HEK293 (cell line): ENCODE data around the gene SNX10.

ENCODE experiments used
- SETDB1 ChIP-seq: IDR thresholded peaks from one replicate; pipeline ENCODE4 v1.6.1; 2017; ENCODE audit warnings: mild to moderate bottlenecking, low read length, moderate library complexity, mixed read lengths; ENCODE audit not compliant: insufficient read length
- TCF7L2 ChIP-seq: IDR thresholded peaks from 2 replicates; pipeline ENCODE4 v1.6.1; 2011; ENCODE audit warnings: low read depth, mild to moderate bottlenecking, inconsistent platforms, low read length, moderate library complexity, borderline replicate concordance
- ZBTB8A ChIP-seq: fragments of 450-650 bp; formaldehyde crosslinking; IDR thresholded peaks from 2 replicates; pipeline ENCODE4 v1.5.1; 2016; ENCODE audit warnings: missing biosample characterization, missing genetic modification characterization
- ZNF324 ChIP-seq: fragments of 450-650 bp; formaldehyde crosslinking; IDR thresholded peaks from 2 replicates; pipeline ENCODE4 v1.5.1; 2016; ENCODE audit warnings: missing biosample characterization, missing genetic modification characterization
- ZNF37A ChIP-seq: fragments of 450-650 bp; IDR thresholded peaks from 2 replicates; pipeline ENCODE4 v1.5.1; 2018; ENCODE audit warnings: missing biosample characterization, missing genetic modification characterization
- ZNF561 ChIP-seq: fragments of 450-650 bp; IDR thresholded peaks from 2 replicates; pipeline ENCODE4 v1.5.1; 2018; ENCODE audit warnings: missing biosample characterization, missing genetic modification characterization, borderline replicate concordance
- TF ChIP-seq, protein P1 (sequence below): fragments of 450-650 bp; formaldehyde crosslinking; IDR thresholded peaks from 2 replicates; pipeline ENCODE4 v1.5.1; 2016; ENCODE audit warnings: missing biosample characterization, missing genetic modification characterization
- TF ChIP-seq, protein P2 (sequence below): fragments of 450-650 bp; formaldehyde crosslinking; IDR thresholded peaks from 2 replicates; pipeline ENCODE4 v1.5.0; 2017; ENCODE audit warnings: missing biosample characterization, missing genetic modification characterization, borderline replicate concordance
- TF ChIP-seq, protein P3 (sequence below): fragments of 450-650 bp; formaldehyde crosslinking; IDR thresholded peaks from 2 replicates; pipeline ENCODE4 v1.5.1; 2016; ENCODE audit warnings: missing biosample characterization, missing genetic modification characterization

DNA sequence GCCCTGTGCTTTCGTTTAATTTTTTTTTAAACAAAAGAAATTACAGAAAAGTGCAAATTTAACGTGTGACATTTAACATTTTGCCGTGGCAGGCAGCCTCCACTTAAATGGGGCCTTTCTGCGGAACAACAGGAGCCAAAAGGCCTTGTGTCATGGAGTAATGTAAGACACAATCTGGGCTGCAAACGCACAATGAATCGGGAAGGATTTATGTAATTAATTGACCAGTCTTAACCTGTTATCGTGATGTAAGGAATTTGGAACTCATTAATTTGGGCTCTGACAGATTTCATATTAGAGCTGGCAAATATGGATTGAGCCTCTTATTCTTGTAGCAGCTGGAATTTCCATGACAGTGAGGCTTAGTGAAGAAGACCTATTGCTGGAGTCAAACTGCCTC is 86.4 kb downstream of the SNX10 start:
- TF ChIP-seq, protein P1, sequence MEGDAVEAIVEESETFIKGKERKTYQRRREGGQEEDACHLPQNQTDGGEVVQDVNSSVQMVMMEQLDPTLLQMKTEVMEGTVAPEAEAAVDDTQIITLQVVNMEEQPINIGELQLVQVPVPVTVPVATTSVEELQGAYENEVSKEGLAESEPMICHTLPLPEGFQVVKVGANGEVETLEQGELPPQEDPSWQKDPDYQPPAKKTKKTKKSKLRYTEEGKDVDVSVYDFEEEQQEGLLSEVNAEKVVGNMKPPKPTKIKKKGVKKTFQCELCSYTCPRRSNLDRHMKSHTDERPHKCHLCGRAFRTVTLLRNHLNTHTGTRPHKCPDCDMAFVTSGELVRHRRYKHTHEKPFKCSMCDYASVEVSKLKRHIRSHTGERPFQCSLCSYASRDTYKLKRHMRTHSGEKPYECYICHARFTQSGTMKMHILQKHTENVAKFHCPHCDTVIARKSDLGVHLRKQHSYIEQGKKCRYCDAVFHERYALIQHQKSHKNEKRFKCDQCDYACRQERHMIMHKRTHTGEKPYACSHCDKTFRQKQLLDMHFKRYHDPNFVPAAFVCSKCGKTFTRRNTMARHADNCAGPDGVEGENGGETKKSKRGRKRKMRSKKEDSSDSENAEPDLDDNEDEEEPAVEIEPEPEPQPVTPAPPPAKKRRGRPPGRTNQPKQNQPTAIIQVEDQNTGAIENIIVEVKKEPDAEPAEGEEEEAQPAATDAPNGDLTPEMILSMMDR (tag by site-specific recombination): no peak
- TF ChIP-seq ZNF561 (tag by site-specific recombination): no peak
- TF ChIP-seq, protein P2, sequence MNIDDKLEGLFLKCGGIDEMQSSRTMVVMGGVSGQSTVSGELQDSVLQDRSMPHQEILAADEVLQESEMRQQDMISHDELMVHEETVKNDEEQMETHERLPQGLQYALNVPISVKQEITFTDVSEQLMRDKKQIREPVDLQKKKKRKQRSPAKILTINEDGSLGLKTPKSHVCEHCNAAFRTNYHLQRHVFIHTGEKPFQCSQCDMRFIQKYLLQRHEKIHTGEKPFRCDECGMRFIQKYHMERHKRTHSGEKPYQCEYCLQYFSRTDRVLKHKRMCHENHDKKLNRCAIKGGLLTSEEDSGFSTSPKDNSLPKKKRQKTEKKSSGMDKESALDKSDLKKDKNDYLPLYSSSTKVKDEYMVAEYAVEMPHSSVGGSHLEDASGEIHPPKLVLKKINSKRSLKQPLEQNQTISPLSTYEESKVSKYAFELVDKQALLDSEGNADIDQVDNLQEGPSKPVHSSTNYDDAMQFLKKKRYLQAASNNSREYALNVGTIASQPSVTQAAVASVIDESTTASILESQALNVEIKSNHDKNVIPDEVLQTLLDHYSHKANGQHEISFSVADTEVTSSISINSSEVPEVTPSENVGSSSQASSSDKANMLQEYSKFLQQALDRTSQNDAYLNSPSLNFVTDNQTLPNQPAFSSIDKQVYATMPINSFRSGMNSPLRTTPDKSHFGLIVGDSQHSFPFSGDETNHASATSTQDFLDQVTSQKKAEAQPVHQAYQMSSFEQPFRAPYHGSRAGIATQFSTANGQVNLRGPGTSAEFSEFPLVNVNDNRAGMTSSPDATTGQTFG: no peak
- no peak for TF ChIP-seq SETDB1
- TF ChIP-seq ZBTB8A (tag by site-specific recombination): no peak
- TF ChIP-seq ZNF324 (tag by site-specific recombination): no peak
- no peak for TF ChIP-seq TCF7L2
- TF ChIP-seq, protein P3, sequence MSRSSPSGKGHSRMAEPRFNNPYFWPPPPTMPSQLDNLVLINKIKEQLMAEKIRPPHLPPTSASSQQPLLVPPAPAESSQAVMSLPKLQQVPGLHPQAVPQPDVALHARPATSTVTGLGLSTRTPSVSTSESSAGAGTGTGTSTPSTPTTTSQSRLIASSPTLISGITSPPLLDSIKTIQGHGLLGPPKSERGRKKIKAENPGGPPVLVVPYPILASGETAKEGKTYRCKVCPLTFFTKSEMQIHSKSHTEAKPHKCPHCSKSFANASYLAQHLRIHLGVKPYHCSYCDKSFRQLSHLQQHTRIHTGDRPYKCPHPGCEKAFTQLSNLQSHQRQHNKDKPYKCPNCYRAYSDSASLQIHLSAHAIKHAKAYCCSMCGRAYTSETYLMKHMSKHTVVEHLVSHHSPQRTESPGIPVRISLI (tag by site-specific recombination): no peak
- TF ChIP-seq ZNF37A (tag by site-specific recombination): no peak
